NB4 (cell line): ENCODE results near the gene ONECUT3.

Experiments
- CTCF ChIP-seq: IDR thresholded peaks from one replicate; pipeline ENCODE4 v1.5.1; 2012; ENCODE audit warnings: low read depth, low read length
- MAX ChIP-seq: IDR thresholded peaks from 2 replicates; pipeline ENCODE4 v1.6.1; 2011; ENCODE audit warnings: low read depth, low read length
- POLR2A ChIP-seq: IDR thresholded peaks from 2 replicates; pipeline ENCODE4 v1.6.1; 2011; ENCODE audit warnings: mild to moderate bottlenecking; ENCODE audit not compliant: insufficient read length; ENCODE audit errors: extremely low read depth

GRCh38 chr19:1779574-1779973, 26.3 kb downstream of the ONECUT3 start:
- TF ChIP-seq MAX (no peak), CTCF (no peak), POLR2A (no peak)
